Panc1 (cell line): ENCODE results near the gene LRRC47. TPM values are rescaled to one million over a fixed set of nuclear protein-coding genes. Genes with fewer than 3 reads are reported as not detected.

Experiments
- ATAC-seq: fragments of 200-7000 bp; cut with Tn5 transposase; 2 replicates; pipeline ENCODE4 v1.9.1; 2020; ENCODE audit warnings: mild to moderate bottlenecking, moderate library complexity
- BruUV-seq: library from RNA; stranded (reverse); fragments of 400-500 nt; replicated peaks from 2 replicates; lab custom pipeline; 2021; lab: Mats Ljungman, UMichigan
- CTCF ChIA-PET: fragments of 300-600 bp; sonication (Branson Sonifier 250); formaldehyde crosslinking; loops from one replicate; lab custom pipeline; 2022; ENCODE audit warnings: antibody characterized with exemption; lab: Charles Lee
- POLR2A ChIA-PET: fragments of 300-600 bp; sonication (Branson Sonifier 250); formaldehyde crosslinking; loops from one replicate; lab custom pipeline; 2022; ENCODE audit warnings: antibody characterized with exemption; lab: Charles Lee
- DNase-seq: peaks from one replicate; pipeline ENCODE4 v3.0.0-alpha.2; 2010; ENCODE audit warnings: low read depth, low spot score
- H3K27ac ChIP-seq: 2 replicates; pipeline ENCODE4 v1.5.1; 2011; ENCODE audit warnings: mild to moderate bottlenecking, low read length, inconsistent platforms
- H3K27me3 ChIP-seq: fragments of 200-500 bp; sonication (Bioruptor generic); 2 replicates; pipeline ENCODE4 v1.6.0; 2014; ENCODE audit warnings: low read length, inconsistent platforms; ENCODE audit not compliant: control insufficient read depth, insufficient read depth
- H3K36me3 ChIP-seq: fragments of 200-500 bp; sonication (Bioruptor generic); 2 replicates; pipeline ENCODE4 v1.5.1; 2014; ENCODE audit warnings: inconsistent platforms, mild to moderate bottlenecking, low read length, moderate library complexity; ENCODE audit not compliant: control insufficient read depth, insufficient read depth
- H3K4me1 ChIP-seq: 2 replicates; pipeline ENCODE4 v1.5.1; 2011; ENCODE audit warnings: inconsistent platforms, mild to moderate bottlenecking, low read length, moderate library complexity; ENCODE audit not compliant: control insufficient read depth, insufficient read depth
- H3K4me3 ChIP-seq, 2 experiments: 2 replicates each; pipeline ENCODE4 v1.5.1; 2011 to 2012; ENCODE audit warnings: low read depth in 2 of 2, low read length in 2 of 2, mild to moderate bottlenecking in 2 of 2, inconsistent platforms in 1 of 2, moderate library complexity in 1 of 2
- H3K9me3 ChIP-seq: fragments of 200-500 bp; sonication (Bioruptor generic); 2 replicates; pipeline ENCODE4 v1.5.1; 2014; ENCODE audit warnings: low read depth, mild to moderate bottlenecking, inconsistent platforms, low read length, moderate library complexity; ENCODE audit not compliant: control insufficient read depth, insufficient read depth
- CTCF ChIP-seq: fragments of 450-650 bp; IDR thresholded peaks from 2 replicates; pipeline ENCODE4 v1.5.1; 2017; ENCODE audit warnings: mild to moderate bottlenecking
- POLR2AphosphoS5 ChIP-seq: IDR thresholded peaks from 2 replicates; pipeline ENCODE4 v1.6.1; 2012; ENCODE audit warnings: mild to moderate bottlenecking, low read depth, low read length, moderate library complexity
- REST ChIP-seq, 2 experiments: IDR thresholded peaks; 2 replicates each; pipeline ENCODE4 v1.6.1; 2011 to 2012; ENCODE audit warnings: low read depth in 2 of 2, control low read depth in 1 of 2, low read length in 1 of 2, mild to moderate bottlenecking in 1 of 2, moderate library complexity in 1 of 2; ENCODE audit not compliant: insufficient read depth in 1 of 2
- SIN3A ChIP-seq: IDR thresholded peaks from 2 replicates; pipeline ENCODE4 v1.6.1; 2012; ENCODE audit warnings: low read depth, mild to moderate bottlenecking, low read length, moderate library complexity, borderline replicate concordance; ENCODE audit not compliant: insufficient read depth
- TCF7L2 ChIP-seq: IDR thresholded peaks from 2 replicates; pipeline ENCODE4 v1.6.1; 2011; ENCODE audit warnings: mild to moderate bottlenecking, low read depth, low read length, inconsistent platforms
- in situ Hi-C: cut with HindIII; loops from 2 replicates; pipeline ENCODE4 v1.10.0; 2016; ENCODE audit warnings: low sequenced_read_pairs, low pct_unique_long_range_greater_than_20kb
- intact Hi-C: fragments of 100-400 bp; cut with micrococcal nuclease; formaldehyde crosslinking; loops from one replicate; pipeline ENCODE4 v1.10.0; 2022; ENCODE audit not compliant: unreplicated experiment
- total RNA-seq: library from RNA; stranded (reverse); gene quantifications from one replicate; pipeline ENCODE4 v1.2.1, GENCODE V29; 2021; ENCODE audit not compliant: unreplicated experiment

Gene LRRC47
- total RNA-seq, 1 experiment from 2014 or later = 51.0 TPM

- POLR2A ChIA-PET = no interaction called here
- Histone ChIP-seq H3K27me3 (no peaks in the 10 kb centered on the region), H3K4me1 (no peaks in the 10 kb centered on the region), H3K36me3 (peaks cover 2% of the 10 kb centered on the region; the same call in 1 of the 2 replicates), H3K9me3 (no peaks in the 10 kb centered on the region), H3K27ac (no peak overlapping the region), H3K4me3 (no peak overlapping the region)
- BruUV-seq = TSS peak; percentile 57
- ATAC-seq (no peak), DNase-seq (no peak)
- in situ Hi-C loops = no loop called here
- CTCF ChIA-PET = no interaction called here
- no peak for TF ChIP-seq CTCF
- no peak for TF ChIP-seq TCF7L2
- TF ChIP-seq SIN3A = no peak
- intact Hi-C loops = no loop called here
These were observed 12.4 kb downstream of the LRRC47 start for GRCh38 chr1:3783651-3784474.

GRCh38 chr1:3780901-3781300 is 15.4 kb downstream of the LRRC47 start:
- H3K9me3 ChIP-seq = no peaks in the 10 kb centered on the region
- no peaks in the 10 kb centered on the region for H3K27me3 ChIP-seq
- no TSS peak for BruUV-seq
- H3K27ac ChIP-seq = no peak overlapping the region
- ATAC-seq = no peak
- TF ChIP-seq REST (IDR thresholded peaks at IDR 0.05; ENCODE audit: insufficient read depth in 1 of 2, low read depth in 2 of 2, low read length in 1 of 2) (no peak), SIN3A (no peak), TCF7L2 (no peak), POLR2AphosphoS5 (no peak), CTCF (no peak)
- H3K36me3 ChIP-seq = 0 out of 2 replicates have a peak, but pooled peaks cover 2% of the 10 kb centered on the region
- in situ Hi-C loops (no loop called here), intact Hi-C loops (no loop called here)
- CTCF ChIA-PET = no interaction called here
- H3K4me1 ChIP-seq = peaks cover 17% of the 10 kb centered on the region
- no peak for DNase-seq
- POLR2A ChIA-PET = no interaction called here
- H3K4me3 ChIP-seq = no peak overlapping the region
